GM12892 (cell line): ENCODE results near the gene ADAMTS3.

ENCODE experiments used
- DNase-seq: peaks from one replicate; pipeline ENCODE4 v3.0.0; 2011; ENCODE audit not compliant: insufficient read length
- FAIRE-seq: peaks from 2 replicates; lab custom pipeline; 2011; peaks lifted over from hg19 to GRCh38; lab: Jason Lieb, UNC
- POLR2A ChIP-seq: IDR thresholded peaks from 2 replicates; pipeline ENCODE4 v1.6.1; 2011; ENCODE audit warnings: low read depth, low read length, control low read depth
- POLR2AphosphoS5 ChIP-seq: IDR thresholded peaks from 2 replicates; pipeline ENCODE4 v1.6.1; 2011; ENCODE audit warnings: low read depth, low read length, control low read depth
- TAF1 ChIP-seq: IDR thresholded peaks from 2 replicates; pipeline ENCODE4 v1.6.1; 2011; ENCODE audit warnings: low read depth, mild to moderate bottlenecking, control low read depth, low read length, borderline replicate concordance

Gene ADAMTS3

DNA sequence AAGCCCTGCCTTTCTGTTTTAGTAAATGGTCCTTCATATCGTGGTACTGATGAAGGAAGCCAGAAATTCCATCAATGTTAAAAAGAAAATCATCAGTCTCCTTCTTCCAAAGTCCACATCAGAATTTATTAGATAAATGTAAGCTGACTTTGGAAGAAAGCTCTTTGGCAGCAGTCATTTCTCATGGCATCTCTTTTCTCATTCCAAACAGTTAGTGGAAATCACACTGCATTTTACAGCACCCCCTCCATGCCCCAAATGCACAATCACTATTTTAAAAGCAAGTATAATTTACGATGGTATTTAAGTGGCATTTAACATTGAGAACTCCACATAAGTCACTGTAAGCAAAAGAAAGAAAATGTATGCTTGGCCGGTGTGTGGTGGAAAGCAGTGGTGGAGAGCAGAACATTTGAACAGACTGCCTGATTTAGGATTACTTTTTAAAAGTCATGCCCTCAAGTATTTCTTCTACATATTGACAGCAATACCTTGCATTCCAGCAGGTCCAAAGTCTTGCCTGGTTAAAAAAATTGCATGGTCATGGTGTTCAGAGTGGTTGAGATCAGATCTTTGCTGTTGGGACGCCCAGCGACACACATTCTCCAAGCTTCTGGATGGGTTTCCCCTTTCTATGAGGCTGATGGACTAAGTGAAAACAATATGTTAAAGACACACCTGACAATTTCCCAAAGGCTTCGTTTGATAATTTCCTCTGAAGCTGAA, 248.6 kb downstream of the ADAMTS3 start:
- TF ChIP-seq POLR2A (no peak), TAF1 (no peak)
- FAIRE-seq (no peak), DNase-seq (no peak)

DNA sequence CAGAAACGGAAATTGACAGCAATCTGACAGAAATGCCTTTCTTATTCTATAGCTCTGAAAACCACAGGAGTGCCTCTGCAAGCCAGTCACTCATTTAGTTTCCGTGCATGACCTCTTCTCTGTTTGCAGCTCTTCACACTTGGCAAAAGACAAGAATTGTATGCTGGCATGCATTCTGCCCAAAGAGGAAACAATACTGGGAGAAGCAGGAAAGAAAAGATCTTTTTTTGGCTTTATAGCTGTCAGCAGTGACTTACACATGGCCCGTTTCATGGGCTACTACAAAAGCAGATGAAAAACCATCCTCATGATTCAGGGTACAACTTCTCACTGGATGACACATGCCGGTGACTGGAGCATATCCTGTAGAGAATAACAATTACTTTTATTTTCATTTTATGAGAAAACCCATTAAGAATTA, 249.4 kb downstream of the ADAMTS3 start:
- TF ChIP-seq POLR2A, result no peak
- TF ChIP-seq POLR2AphosphoS5, result no peak
- TF ChIP-seq TAF1, result no peak
- FAIRE-seq (no peak), DNase-seq (no peak)

DNA sequence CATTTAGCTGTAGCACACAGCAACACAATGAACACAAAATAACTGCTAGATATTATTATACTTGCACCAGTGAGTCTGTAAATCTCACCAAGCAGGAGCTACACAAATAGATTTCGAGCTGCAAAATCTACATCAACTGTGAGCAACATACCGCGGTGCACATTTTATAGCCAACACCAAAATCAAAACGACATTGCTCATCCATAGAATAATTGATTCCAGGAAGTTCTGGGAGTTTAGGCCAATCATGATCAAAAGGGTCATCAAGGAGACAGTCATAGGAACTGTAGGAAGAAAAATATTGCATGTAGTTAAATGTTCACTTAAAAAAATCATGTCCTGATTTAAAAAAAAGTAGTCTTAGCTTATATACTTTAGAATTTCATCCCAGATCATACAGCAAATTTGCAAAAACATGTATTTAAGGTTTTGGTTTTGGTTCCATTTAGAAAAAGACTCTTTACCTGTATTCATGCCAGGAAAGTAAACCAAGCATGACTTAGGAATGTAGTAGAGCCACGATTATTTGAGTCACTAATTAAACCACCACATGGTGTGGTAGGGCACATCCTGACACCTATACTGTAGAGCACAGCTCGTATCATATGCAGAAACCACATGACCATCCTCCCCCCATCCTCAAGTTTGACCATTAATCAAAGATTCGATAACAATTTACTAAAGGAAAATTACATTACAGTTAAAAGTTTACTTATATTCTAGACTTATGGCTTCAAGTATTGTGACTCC, 250.4 kb downstream of the ADAMTS3 start:
- FAIRE-seq (no peak), DNase-seq (no peak)
- TF ChIP-seq POLR2A (no peak), TAF1 (no peak), POLR2AphosphoS5 (no peak)

DNA sequence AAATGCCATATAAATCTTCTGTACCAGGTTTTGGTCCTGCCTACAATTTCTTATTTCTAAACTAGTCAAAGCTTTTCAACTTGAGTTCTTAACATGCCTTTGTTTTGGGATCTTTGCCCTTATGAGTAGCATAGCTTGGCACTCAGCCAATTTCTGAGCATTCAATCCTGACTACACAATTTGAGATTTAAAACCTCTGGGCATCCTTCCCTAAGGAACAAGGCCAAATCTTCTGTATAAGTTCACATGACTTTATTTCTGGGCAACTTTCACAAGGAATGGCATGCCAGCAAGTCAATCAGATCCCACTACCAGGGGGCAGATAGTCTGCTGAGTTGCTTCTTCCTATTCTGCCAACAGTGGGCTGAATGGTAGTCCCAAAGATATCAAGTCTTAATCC, 254.2 kb downstream of the ADAMTS3 start:
- DNase-seq (no peak), FAIRE-seq (no peak)
- TF ChIP-seq POLR2A, result no peak
- TF ChIP-seq TAF1, result no peak
- no peak for TF ChIP-seq POLR2AphosphoS5

DNA sequence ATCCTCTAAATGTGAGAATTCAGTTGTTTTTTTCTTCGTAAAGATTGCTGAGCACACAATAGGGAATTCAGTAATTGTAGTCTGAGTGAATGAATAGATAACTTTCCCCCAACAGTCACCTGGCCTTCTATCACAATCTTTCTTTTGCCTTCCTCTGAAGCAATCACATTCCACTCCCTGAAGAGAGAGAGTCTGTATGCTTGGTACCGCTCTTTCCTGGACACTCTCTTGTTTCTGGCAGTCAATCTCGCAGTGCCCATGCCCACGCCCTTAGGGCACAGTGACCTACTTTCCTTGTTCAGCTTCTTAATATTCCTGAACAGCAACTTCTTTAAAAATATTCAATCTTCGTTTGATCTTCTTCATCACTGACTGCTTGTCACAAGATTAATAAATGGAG, 255.9 kb downstream of the ADAMTS3 start:
- DNase-seq (no peak), FAIRE-seq (no peak)
- TF ChIP-seq TAF1 (no peak), POLR2A (no peak), POLR2AphosphoS5 (no peak)

DNA sequence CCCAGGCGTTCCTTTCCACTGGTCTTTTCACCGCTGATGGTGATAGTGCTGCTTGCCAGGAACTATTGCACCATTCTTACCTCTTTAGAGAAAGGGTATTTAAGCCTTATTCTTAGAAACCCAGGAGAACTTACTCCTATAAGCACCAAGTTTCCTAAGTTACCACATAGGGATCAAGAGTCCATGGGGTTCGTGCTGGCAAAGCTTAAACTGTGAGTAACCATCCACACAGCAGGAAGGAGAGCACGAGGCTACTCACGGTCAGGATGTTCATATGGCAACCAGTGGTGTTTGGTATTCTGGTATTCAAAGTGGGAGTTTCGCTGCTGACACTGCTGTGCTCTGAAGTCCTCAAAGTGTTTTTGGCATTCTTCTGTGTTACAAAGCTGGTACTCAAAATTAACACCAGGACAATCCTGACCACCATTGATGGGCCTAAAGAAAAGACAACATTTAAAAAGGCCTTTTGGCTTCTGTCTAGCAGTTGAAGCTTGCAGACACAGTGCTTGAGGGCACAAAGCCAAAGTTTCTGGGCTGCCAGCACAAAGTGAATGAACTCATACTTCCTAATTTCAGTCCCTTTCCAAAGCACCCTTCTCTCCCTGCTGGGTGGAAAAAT, 256.9 kb downstream of the ADAMTS3 start:
- TF ChIP-seq POLR2A, result no peak
- no peak for TF ChIP-seq POLR2AphosphoS5
- TF ChIP-seq TAF1, result no peak
- FAIRE-seq, result no peak

DNA sequence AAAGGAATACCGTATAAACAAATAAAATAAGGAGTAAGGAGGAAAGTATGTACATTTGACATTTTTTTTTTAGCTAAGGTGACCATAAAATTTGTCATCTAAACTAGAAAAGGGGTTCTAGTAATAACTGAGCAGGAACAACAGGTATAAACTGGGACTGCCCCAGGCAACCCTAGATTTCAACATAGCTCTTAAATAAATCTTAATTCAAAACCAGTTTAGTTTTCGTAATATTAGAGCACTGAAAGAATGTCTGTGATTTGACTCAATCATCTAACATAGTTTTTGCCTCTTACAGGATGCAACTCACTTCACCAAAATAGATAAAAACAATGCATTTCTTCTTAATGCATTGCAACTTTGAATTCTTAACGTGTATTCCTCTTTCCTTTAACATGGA, 257.7 kb downstream of the ADAMTS3 start:
- FAIRE-seq, result no peak
- no peak for TF ChIP-seq TAF1
- TF ChIP-seq POLR2A, result no peak
- no peak for TF ChIP-seq POLR2AphosphoS5
- no peak for DNase-seq

More for the DNA sequence above, 256.9 kb downstream of the ADAMTS3 start:
- DNase-seq, result no peak

DNA sequence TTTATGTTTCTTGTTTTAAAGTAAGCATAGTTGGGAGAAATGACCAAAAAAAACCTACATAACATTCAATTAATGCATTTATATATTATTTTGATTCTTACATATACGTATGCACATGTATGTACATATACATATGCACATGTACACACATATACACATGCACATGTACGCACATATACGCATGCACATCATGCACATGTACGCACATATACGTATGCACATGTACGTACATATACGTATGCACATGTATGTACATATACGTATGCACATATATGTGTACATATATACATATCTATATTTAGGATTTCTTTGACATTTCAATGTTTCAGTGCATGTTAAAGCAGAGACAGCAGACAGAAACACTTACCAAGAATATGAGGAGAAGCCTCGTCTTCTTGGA, 263.4 kb downstream of the ADAMTS3 start:
- no peak for DNase-seq
- TF ChIP-seq POLR2AphosphoS5, result no peak
- TF ChIP-seq POLR2A, result no peak
- no peak for TF ChIP-seq TAF1
- FAIRE-seq, result no peak

DNA sequence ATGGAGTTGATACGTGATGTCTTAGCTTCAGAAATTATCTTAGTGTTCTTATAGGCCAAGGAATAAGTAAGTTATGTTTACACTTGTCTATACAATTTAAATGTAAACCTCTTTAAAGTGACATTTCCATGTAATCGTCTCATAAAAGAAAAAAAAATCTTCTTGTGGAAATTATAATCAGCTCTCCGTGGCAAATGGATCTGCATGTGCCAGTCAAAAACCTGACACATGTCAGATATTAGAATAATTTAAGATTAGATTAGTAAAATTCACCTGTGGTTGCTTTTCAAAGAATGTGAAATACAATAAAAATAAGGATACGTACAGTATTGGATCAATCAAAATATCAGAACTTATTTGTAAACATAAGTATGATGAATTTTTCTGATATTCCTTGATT, 263.9 kb downstream of the ADAMTS3 start:
- DNase-seq, result no peak
- FAIRE-seq, result no peak
- TF ChIP-seq TAF1 (no peak), POLR2A (no peak), POLR2AphosphoS5 (no peak)

DNA sequence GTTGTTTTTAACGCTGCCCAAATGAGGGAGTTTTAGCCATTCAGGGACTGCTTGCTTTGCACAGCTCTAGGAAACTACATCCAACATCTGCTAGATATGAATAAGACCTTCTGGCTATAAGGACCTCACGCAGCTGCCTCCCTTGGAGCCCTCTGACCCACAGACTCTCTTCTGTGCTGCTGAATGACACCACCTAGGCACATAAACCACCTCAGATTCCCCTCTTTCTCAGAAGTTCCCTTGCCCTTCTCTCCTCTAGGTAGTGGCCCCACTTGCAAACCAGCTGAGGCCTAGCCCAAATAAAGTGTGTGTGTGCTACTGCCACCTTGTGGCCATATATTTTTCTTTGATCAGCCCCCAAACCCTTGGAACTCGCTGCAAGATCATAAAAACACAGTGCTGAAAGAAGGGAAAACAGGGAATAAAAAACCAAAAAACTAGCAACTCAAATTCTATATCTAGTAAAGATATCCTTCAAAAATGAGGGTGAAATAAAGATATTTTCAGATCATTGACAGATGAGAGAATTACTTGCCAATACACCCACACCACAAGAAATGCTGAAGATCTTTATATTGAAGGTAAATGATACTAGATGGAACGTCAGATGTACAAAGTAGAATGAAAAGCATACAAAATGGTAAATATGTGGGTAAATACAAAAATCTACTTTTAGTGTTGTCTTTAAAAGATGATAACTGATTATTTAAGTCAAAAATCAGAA, 265.9 kb downstream of the ADAMTS3 start:
- FAIRE-seq (peak; percentile 66), DNase-seq (no peak)
- TF ChIP-seq POLR2A, result no peak
- no peak for TF ChIP-seq POLR2AphosphoS5
- no peak for TF ChIP-seq TAF1

DNA sequence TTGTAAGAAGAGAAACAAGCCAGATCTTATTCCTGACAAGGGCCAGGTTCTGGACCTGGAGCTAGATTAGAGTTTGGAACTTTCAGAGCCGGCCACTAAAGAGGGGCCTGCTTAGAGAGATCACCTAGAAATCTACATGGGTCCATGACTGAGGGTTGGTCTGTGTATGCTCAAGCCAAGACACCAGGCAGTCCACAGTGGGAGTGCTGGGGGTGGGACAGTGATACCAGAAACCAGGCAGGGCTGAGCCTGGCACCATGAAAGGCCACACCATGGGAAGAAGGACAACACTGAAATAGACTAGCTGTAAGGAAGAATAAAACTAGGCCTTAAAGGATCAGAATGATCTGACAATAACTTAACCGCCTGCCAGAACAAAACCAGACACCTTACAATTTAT, 267.3 kb downstream of the ADAMTS3 start:
- no peak for DNase-seq
- TF ChIP-seq POLR2A (no peak), TAF1 (no peak), POLR2AphosphoS5 (no peak)
- no peak for FAIRE-seq

DNA sequence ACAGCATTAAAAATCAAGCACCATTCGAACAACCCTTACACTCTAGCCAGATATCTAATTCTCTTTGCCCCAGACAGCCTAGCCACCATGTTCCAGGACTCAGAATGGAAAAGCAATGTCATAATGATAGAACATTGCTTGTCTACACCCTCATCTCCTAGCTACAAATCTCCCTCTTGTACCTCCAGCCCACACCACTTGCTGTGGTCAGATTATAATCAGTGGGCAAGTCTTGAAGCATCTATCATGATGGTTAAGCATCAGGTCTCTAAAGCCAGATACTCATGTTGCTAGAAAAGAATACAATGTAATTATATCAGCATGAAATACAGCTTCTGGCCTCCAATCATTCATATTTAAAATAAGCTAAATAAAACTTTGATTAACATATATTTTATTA, 268.9 kb downstream of the ADAMTS3 start:
- no peak for FAIRE-seq
- TF ChIP-seq TAF1 (no peak), POLR2AphosphoS5 (no peak), POLR2A (no peak)
- no peak for DNase-seq
